Keratinocyte (primary cell): ENCODE results near the gene ZNF610. TPM values are rescaled to one million over a fixed set of nuclear protein-coding genes. Genes with fewer than 3 reads are reported as not detected.
A peak's percentile ranks its signal among the peaks of the same experiment; 100 is the strongest.

Experiments
- DNase-seq: peaks from one replicate; pipeline ENCODE4 v3.0.0-alpha.2; 2011; ENCODE audit warnings: low read depth, missing footprints, low spot score
- FAIRE-seq: peaks from 2 replicates; lab custom pipeline; 2011; peaks lifted over from hg19 to GRCh38; lab: Jason Lieb, UNC
- H2AFZ ChIP-seq: 2 replicates; pipeline ENCODE4 v1.6.0; 2012; ENCODE audit warnings: low read length, control low read depth, inconsistent platforms; ENCODE audit not compliant: control insufficient read depth
- H3K27ac ChIP-seq: 2 replicates; pipeline ENCODE4 v1.5.1; 2011; ENCODE audit warnings: low read length; ENCODE audit not compliant: control insufficient read depth, insufficient read depth
- H3K27me3 ChIP-seq: 3 replicates; pipeline ENCODE4 v1.6.0; 2011; ENCODE audit warnings: low read length; ENCODE audit not compliant: control insufficient read depth, insufficient read depth; ENCODE audit errors: extremely low read depth
- H3K36me3 ChIP-seq, 2 experiments: 2 replicates in 1 of 2; 3 replicates in 1 of 2; pipeline ENCODE4 v1.5.1; 2011; ENCODE audit warnings: low read length in 2 of 2, mild to moderate bottlenecking in 1 of 2; ENCODE audit not compliant: control insufficient read depth in 2 of 2, insufficient read depth in 2 of 2; ENCODE audit errors: extremely low read depth in 1 of 2
- H3K4me1 ChIP-seq: 3 replicates; pipeline ENCODE4 v1.5.1; 2011; ENCODE audit warnings: low read length; ENCODE audit not compliant: control insufficient read depth, insufficient read depth; ENCODE audit errors: extremely low read depth
- H3K4me2 ChIP-seq: 3 replicates; pipeline ENCODE4 v1.6.0; 2011; ENCODE audit warnings: low read depth, low read length; ENCODE audit not compliant: control insufficient read depth, insufficient read depth; ENCODE audit errors: extremely low read depth
- H3K4me3 ChIP-seq, 3 experiments: fragments of 200-600 bp in 1 of 3; sonication (generic) in 1 of 3; 2 replicates in 2 of 3; 3 replicates in 1 of 3; pipeline ENCODE4 v1.5.1; 2011 to 2016; ENCODE audit warnings: low read length in 3 of 3, mild to moderate bottlenecking in 3 of 3, control low read depth in 2 of 3, inconsistent platforms in 1 of 3, low read depth in 1 of 3, mixed read lengths in 1 of 3, mixed run types in 1 of 3, moderate library complexity in 1 of 3; ENCODE audit not compliant: control insufficient read depth in 2 of 3, insufficient read depth in 2 of 3; ENCODE audit errors: extremely low read depth in 1 of 3
- H3K79me2 ChIP-seq: 2 replicates; pipeline ENCODE4 v1.6.0; 2012; ENCODE audit warnings: low read length; ENCODE audit not compliant: control insufficient read depth, insufficient read depth
- H3K9ac ChIP-seq: 3 replicates; pipeline ENCODE4 v1.6.0; 2011; ENCODE audit warnings: low read length; ENCODE audit not compliant: control insufficient read depth, insufficient read depth; ENCODE audit errors: extremely low read depth
- H3K9me1 ChIP-seq: 3 replicates; pipeline ENCODE4 v1.6.0; 2011; ENCODE audit warnings: low read length; ENCODE audit not compliant: control insufficient read depth, insufficient read depth; ENCODE audit errors: extremely low read depth
- H3K9me3 ChIP-seq: 2 replicates; pipeline ENCODE4 v1.5.1; 2012; ENCODE audit warnings: low read depth, low read length; ENCODE audit not compliant: control insufficient read depth
- H4K20me1 ChIP-seq: 3 replicates; pipeline ENCODE4 v1.6.0; 2011; ENCODE audit warnings: low read length; ENCODE audit not compliant: control insufficient read depth, insufficient read depth; ENCODE audit errors: extremely low read depth
- EZH2 ChIP-seq: IDR thresholded peaks from one replicate; pipeline ENCODE4 v1.6.1; 2012; ENCODE audit warnings: inconsistent platforms, mild to moderate bottlenecking, low read length, moderate library complexity
- dilution Hi-C: fragments of 300-500 bp; cut with MboI; formaldehyde crosslinking; loops from one replicate; pipeline ENCODE4 v1.7.0; 2020; ENCODE audit warnings: low sequenced_read_pairs; ENCODE audit not compliant: extremely low pct_ligation_motif_present
- polyA plus RNA-seq, 5 experiments: library from polyadenylated mRNA; depleted of rRNA in 3 of 5; stranded (reverse) in 3 of 5; stranded (forward) in 1 of 5; unstranded in 1 of 5; fragments of >200 nt; gene quantifications; 1 replicate in 1 of 5; 2 replicates in 3 of 5; 3 replicates in 1 of 5; pipeline versions ENCODE4 v1.2.1 to v1.2.3, GENCODE V29; 2011 to 2012; ENCODE audit warnings: missing spikeins in 2 of 5, low read depth in 1 of 5, low replicate concordance in 1 of 5
- TF ChIP-seq, protein P1 (sequence below), 3 experiments: IDR thresholded peaks in 1 of 3; conservative IDR thresholded peaks in 1 of 3; optimal IDR thresholded peaks in 1 of 3; 2 replicates in 2 of 3; 3 replicates in 1 of 3; pipeline versions ENCODE3 to v1.5.1; 2011; ENCODE audit warnings: low read length in 3 of 3, mild to moderate bottlenecking in 3 of 3, moderate library complexity in 2 of 3, control low read depth in 1 of 3, inconsistent platforms in 1 of 3; ENCODE audit not compliant: insufficient read depth in 2 of 3; ENCODE audit errors: extremely low read depth in 1 of 3

ZNF610 gene
- polyA plus RNA-seq, 1 donor (not counting 4 experiments of a cell fraction or from before 2014, with no cell fraction given) = 1.8 TPM

GRCh38 chr19:52397310-52398080 lies 61.5 kb downstream of the ZNF610 start, which contains the start of gene ZNF528:
ZNF528 (plus strand) TSS chr19:52397849; CDS start chr19:52402014, 4,165 bp downstream.
- DNase-seq (peak; percentile 26), FAIRE-seq (peak; percentile 76)
- Histone ChIP-seq H3K9ac (peak within 1 kb of the TSS; percentile 90), H3K4me3 (peak within 1 kb of the TSS; percentile 71 to 87 (median 80)), H3K79me2 (peaks cover 2% of the 10 kb centered on the region), H3K27me3 (no peaks in the 10 kb centered on the region), H3K4me2 (peak within 1 kb of the TSS; percentile 91), H3K4me1 (peaks cover 12% of the 10 kb centered on the region), H4K20me1 (no peaks in the 10 kb centered on the region), H3K27ac (peak within 1 kb of the TSS; percentile 86), H3K36me3 (peaks cover 0 to 10% of the 10 kb centered on the region in 2 experiments), H2AFZ (peak within 1 kb of the TSS; percentile 98), H3K9me1 (no peaks in the 10 kb centered on the region), H3K9me3 (peaks cover 6% of the 10 kb centered on the region)
- TF ChIP-seq, protein P1, sequence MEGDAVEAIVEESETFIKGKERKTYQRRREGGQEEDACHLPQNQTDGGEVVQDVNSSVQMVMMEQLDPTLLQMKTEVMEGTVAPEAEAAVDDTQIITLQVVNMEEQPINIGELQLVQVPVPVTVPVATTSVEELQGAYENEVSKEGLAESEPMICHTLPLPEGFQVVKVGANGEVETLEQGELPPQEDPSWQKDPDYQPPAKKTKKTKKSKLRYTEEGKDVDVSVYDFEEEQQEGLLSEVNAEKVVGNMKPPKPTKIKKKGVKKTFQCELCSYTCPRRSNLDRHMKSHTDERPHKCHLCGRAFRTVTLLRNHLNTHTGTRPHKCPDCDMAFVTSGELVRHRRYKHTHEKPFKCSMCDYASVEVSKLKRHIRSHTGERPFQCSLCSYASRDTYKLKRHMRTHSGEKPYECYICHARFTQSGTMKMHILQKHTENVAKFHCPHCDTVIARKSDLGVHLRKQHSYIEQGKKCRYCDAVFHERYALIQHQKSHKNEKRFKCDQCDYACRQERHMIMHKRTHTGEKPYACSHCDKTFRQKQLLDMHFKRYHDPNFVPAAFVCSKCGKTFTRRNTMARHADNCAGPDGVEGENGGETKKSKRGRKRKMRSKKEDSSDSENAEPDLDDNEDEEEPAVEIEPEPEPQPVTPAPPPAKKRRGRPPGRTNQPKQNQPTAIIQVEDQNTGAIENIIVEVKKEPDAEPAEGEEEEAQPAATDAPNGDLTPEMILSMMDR (optimal IDR thresholded peaks at IDR 0.05 in 1 of 3, IDR thresholded peaks at IDR 0.05 in 1 of 3, conservative IDR thresholded peaks at IDR 0.05 in 1 of 3; ENCODE audit: extremely low read depth in 1 of 3, insufficient read depth in 2 of 3, low read length in 3 of 3) = no peak
- TF ChIP-seq EZH2 = no peak
- dilution Hi-C loops = no loop called here

DNA sequence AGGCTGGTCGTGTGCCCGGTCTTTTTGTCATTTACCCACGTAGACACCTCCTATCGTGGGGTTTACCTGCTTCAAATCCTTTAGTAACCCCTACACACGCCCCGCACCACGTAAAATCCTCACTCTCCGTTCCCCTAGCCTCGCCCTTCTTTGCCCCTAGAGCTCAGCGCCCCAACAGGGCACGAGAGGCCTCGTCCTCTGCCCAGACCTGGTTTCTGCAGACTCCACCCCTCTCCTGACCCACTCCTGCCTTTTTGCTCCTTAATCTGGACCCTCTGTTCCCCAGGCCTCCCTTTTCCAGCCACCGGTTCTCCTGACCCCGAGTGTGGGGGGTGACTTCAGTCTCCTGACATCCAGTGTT lies 62.0 kb downstream of the ZNF610 start:
- no peaks in the 10 kb centered on the region for H3K27me3 ChIP-seq
- H3K36me3 ChIP-seq = peaks cover 0 to 10% of the 10 kb centered on the region in 2 experiments
- no peak for DNase-seq
- peak overlapping the region; percentile 90 for H3K9ac ChIP-seq
- H3K4me2 ChIP-seq = peak overlapping the region; percentile 91
- no peaks in the 10 kb centered on the region for H3K9me1 ChIP-seq
- no peaks in the 10 kb centered on the region for H4K20me1 ChIP-seq
- peaks cover 2% of the 10 kb centered on the region for H3K79me2 ChIP-seq
- no peak for FAIRE-seq
- TF ChIP-seq, protein P1 (optimal IDR thresholded peaks at IDR 0.05 in 1 of 3, IDR thresholded peaks at IDR 0.05 in 1 of 3, conservative IDR thresholded peaks at IDR 0.05 in 1 of 3; ENCODE audit: extremely low read depth in 1 of 3, insufficient read depth in 2 of 3, low read length in 3 of 3) = peak in 1 of 3 experiments; percentile 39
- no peak for TF ChIP-seq EZH2
- peak overlapping the region; percentile 98 for H2AFZ ChIP-seq
- H3K9me3 ChIP-seq = peaks cover 6% of the 10 kb centered on the region
- H3K4me1 ChIP-seq = peaks cover 12% of the 10 kb centered on the region
- H3K27ac ChIP-seq = peak overlapping the region; percentile 86
- peak overlapping the region; percentile 71 to 87 (median 80) for H3K4me3 ChIP-seq
- dilution Hi-C loops = no loop called here
